Adrenal gland (tissue), 5 donors: ENCODE data around the gene RPS19.

Experiments
- CTCF ChIP-seq, 6 experiments: fragments of 450-650 bp in 4 of 6; fragments of 200-600 bp in 2 of 6; sonication (generic) in 1 of 6; IDR thresholded peaks; 1 replicate in 5 of 6; 2 replicates in 1 of 6; pipeline versions ENCODE4 v1.5.1 to v1.8.0; 2016 to 2021; ENCODE audit warnings: antibody characterized with exemption in 6 of 6, mild to moderate bottlenecking in 2 of 6, moderate library complexity in 1 of 6
- POLR2A ChIP-seq, 2 donors: fragments of 450-650 bp; IDR thresholded peaks; one replicate each; pipeline ENCODE4 v1.6.1; 2017; ENCODE audit warnings: antibody characterized with exemption in 2 of 2, mild to moderate bottlenecking in 2 of 2, moderate library complexity in 1 of 2
- donor health status: DM: no; HTN: no; CAD: no.

GRCh38 chr19:41915021-41915775, 55.1 kb downstream of the RPS19 start:
- TF ChIP-seq CTCF (IDR thresholded peaks at IDR 0.05) (no peak), POLR2A (IDR thresholded peaks at IDR 0.05) (no peak)
